Cardiac fibroblast (primary cell): Measurements from ENCODE around the gene ABLIM1.
A peak's percentile ranks its signal among the peaks of the same experiment; 100 is the strongest.

Source experiments
- DNase-seq, 2 donors: peaks; one replicate each; pipeline versions ENCODE4 v3.0.0 to v3.0.0-alpha.2; 2010; ENCODE audit warnings: low read depth in 2 of 2
- H3K4me3 ChIP-seq, 2 donors: replicated peaks in 1 of 2; 1 replicate in 1 of 2; 2 replicates in 1 of 2; pipeline ENCODE4 v1.5.1; 2011; ENCODE audit warnings: low read depth in 2 of 2, low read length in 2 of 2, mild to moderate bottlenecking in 2 of 2, moderate library complexity in 1 of 2
- TF ChIP-seq, protein P1 (sequence below): IDR thresholded peaks from one replicate; pipeline ENCODE4 v1.5.1; 2011; ENCODE audit warnings: low read depth, mild to moderate bottlenecking, low read length, inconsistent platforms

The ABLIM1 gene

DNA sequence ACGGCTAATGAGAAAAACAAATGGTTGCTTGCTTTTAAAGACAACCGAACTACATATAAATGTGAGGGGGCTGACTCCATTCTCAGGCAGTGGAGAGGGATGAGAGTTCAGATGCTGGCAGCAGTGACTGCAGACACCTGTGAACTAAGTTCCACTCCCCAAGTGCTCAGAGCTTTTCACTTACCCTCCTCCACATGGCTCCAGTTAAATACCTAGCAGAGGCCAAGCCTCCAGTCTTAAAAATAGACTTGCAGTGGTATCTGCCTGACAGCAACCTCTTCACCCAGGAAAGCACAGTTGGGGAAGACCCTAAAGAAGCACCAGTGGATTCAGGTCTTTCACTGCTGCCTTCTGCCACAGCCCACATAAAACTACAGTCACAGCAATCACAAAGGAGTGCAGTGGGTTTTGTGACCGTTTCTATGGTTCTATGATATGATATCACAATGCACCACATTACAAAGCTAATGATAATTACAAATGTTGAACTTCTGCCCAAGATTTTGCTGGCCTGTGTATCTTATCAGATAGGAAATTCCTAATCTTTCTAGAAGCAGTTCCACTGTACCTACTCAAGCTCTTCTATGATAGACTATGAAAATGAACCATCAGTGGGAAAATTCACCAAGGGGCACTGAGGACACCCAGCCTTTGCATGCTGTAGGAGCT, 3.3 kb upstream of the ABLIM1 start:
- TF ChIP-seq, protein P1, sequence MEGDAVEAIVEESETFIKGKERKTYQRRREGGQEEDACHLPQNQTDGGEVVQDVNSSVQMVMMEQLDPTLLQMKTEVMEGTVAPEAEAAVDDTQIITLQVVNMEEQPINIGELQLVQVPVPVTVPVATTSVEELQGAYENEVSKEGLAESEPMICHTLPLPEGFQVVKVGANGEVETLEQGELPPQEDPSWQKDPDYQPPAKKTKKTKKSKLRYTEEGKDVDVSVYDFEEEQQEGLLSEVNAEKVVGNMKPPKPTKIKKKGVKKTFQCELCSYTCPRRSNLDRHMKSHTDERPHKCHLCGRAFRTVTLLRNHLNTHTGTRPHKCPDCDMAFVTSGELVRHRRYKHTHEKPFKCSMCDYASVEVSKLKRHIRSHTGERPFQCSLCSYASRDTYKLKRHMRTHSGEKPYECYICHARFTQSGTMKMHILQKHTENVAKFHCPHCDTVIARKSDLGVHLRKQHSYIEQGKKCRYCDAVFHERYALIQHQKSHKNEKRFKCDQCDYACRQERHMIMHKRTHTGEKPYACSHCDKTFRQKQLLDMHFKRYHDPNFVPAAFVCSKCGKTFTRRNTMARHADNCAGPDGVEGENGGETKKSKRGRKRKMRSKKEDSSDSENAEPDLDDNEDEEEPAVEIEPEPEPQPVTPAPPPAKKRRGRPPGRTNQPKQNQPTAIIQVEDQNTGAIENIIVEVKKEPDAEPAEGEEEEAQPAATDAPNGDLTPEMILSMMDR: no peak
- DNase-seq: no peak
- no peak overlapping the region for H3K4me3 ChIP-seq

DNA sequence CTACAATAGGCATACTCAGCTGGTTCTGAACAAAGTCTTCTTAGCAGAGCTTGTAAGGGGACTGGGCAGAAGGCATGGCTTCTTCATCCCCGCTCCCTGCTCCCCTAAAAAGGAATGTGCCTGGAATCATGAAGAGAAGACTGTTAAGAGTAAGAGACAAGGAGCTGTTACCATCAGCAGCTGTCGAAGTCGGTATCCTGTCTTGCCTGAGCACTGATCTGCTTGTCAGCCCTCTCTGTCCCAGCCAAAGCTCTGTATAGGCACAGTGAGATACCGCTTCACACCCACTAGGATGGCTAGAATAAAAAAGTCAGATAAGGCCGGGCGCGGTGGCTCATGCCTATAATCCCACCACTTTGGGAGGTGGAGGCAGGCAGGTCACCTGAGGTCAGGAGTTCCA, 2.4 kb downstream of the ABLIM1 start:
- H3K4me3 ChIP-seq: no peak overlapping the region
- TF ChIP-seq, protein P1: no peak
- DNase-seq: no peak

DNA sequence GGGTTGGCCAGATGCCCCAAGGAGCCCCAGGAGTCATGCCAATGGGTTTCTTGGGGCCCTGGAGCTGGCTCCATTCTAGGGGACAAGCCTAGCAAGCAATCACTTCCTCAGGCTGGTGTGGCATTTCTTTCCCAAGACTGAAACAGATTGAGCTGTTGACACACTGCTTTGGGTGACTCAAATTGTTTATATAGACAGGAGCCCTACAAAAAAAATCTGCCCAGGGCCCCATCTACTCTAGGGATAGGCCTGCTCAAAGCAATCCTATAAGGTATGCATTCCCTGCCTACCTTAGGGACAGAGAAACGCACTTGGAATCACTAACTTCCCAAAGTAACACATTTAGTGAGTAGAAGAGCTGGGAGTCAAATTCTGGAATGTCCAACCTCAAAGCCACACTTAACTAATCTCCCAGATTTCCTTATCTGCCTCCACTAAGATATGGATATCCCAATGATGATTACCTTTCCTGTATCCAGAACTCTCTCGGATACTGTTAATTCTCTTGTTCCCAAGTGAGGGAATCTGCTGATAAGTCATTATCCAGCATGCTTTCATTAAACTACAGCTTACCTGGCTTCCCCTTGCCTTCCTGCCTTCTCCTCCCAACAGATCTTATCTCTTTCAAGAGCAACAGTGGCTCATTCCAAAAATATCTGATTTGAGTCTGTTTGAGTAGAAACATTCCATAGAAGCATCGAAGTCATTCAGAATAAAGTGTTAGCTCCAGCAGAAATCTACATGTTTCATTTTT, 3.1 kb downstream of the ABLIM1 start:
- no peak for DNase-seq
- TF ChIP-seq, protein P1: no peak
- H3K4me3 ChIP-seq: no peak overlapping the region

DNA sequence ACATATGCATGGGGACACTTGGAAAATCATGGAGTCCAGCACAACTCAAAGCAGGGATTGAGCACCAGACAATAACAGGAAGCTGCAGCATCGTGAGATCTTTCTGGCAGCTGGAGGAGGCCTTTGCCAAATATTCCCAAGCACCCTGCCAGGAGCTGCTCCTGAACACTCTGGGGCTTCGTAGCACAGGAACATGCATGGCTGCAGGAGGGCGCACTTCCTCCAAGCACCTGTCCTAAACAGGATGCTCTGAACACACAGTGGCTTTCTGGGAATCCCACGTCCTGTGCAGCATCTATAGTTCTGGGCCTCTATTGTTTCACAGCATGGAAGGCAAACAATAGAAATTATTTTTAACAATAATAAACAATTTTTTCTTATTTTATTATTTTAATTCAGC, 4.1 kb downstream of the ABLIM1 start:
- DNase-seq: peak in 1 of 2 donors; percentile 25
- TF ChIP-seq, protein P1: no peak
- H3K4me3 ChIP-seq: no peak overlapping the region

DNA sequence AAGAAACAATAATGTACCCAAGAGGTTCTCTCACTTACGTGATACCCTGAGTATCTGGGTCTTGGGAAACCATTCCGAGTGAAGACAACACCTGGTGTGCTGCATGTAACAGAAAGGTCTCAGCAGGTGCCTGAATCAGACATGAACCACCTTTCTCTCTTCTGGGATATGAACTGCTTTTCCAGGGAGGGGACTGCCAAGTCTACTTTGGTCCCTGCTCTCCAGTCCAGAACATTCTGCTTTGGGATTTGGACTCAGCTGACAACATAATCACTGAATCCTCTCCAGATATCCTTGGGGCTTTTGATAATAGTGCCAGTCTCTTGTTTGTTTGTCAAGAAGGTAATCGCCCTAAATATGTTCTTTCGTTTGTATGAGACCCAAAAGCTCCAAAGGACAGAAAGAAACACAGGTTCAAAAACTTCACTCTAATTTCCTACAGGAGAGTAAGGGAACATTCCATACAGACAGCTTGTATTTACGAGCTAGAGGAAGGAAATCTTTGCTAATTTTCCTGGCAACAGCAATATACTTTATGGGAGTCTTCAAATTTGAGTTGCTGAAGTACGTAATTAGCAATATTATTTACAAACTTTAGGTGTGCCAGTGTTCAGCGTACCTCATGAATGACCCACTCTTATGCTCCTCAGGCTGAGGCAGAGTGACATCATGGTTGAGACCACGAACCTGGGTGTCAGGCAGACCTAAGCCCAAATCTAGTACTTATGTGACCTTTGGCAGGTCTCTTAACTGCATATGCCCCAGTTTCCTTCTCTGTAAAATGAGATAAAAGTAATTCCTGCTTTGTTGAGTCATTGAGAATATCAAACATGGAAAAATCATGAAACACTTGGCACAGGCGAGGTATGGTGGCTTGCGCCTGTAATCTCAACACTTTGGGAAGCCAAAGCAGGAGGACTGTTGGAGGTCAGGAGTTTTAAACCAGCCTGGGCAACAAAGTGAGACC, 5.4 kb downstream of the ABLIM1 start:
- no peak for DNase-seq
- TF ChIP-seq, protein P1: no peak
- H3K4me3 ChIP-seq: no peak overlapping the region

DNA sequence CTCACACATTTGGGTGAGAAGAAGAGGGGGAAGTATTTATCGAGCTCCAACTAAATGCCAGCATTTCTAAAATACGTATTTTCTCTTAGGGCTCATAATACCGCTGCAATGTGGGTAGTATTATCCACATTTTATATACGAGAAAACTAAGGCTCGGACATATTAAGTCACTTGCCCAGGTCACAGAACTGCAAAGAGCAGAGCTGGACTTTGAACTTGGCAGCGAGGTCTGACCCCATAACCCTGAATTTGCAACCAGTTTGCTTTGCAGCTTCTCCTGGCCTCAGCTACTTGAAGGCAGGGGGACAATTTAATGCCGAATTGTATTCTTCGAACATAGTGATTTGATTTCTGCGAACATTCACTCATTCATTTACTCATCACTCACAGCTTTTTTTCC, 7.2 kb downstream of the ABLIM1 start:
- TF ChIP-seq, protein P1: no peak
- H3K4me3 ChIP-seq: no peak overlapping the region
- DNase-seq: no peak
